SU-DHL-6 (cell line): Measurements from ENCODE around the gene AOC3.

Experiments
- H2AFZ ChIP-seq: fragments of 200-600 bp; sonication (generic); 2 replicates; pipeline ENCODE4 v1.6.1; 2014; ENCODE audit warnings: low read depth, mild to moderate bottlenecking, moderate library complexity, mixed read lengths, antibody characterized with exemption, low read length; ENCODE audit not compliant: severe bottlenecking
- H3F3A ChIP-seq: fragments of 200-600 bp; shearing (Covaris generic); 2 replicates; pipeline ENCODE4 v1.6.0; 2016; ENCODE audit warnings: antibody characterized with exemption, mild to moderate bottlenecking; ENCODE audit not compliant: insufficient read depth
- H3K27ac ChIP-seq: fragments of 200-600 bp; sonication (generic); 2 replicates; pipeline ENCODE4 v1.5.1; 2016; ENCODE audit warnings: low read depth, mild to moderate bottlenecking, low read length, moderate library complexity, mixed read lengths
- H3K27me3 ChIP-seq: fragments of 200-600 bp; sonication (generic), shearing (Covaris generic); 2 replicates; pipeline ENCODE4 v1.6.0; 2014; ENCODE audit warnings: mild to moderate bottlenecking, low read length
- H3K36me3 ChIP-seq: fragments of 200-600 bp; sonication (generic); 2 replicates; pipeline ENCODE4 v1.6.1; 2014; ENCODE audit warnings: mild to moderate bottlenecking, low read length, mixed read lengths
- H3K4me2 ChIP-seq: fragments of 300-600, 200-600 bp; shearing (Covaris generic), sonication (generic); 2 replicates; pipeline ENCODE4 v1.6.0; 2014; ENCODE audit warnings: low read length, low read depth, mild to moderate bottlenecking; ENCODE audit not compliant: poor library complexity, severe bottlenecking
- H3K4me3 ChIP-seq: fragments of 200-600 bp; sonication (generic); 2 replicates; pipeline ENCODE4 v1.5.1; 2014; ENCODE audit warnings: antibody characterized with exemption, low read length, mild to moderate bottlenecking, mixed read lengths; ENCODE audit not compliant: insufficient read depth, poor library complexity, severe bottlenecking
- H3K79me2 ChIP-seq: fragments of 200-600 bp; sonication (generic); 2 replicates; pipeline ENCODE4 v1.6.1; 2014; ENCODE audit warnings: mild to moderate bottlenecking, low read length, moderate library complexity; ENCODE audit not compliant: insufficient read depth
- H3K9ac ChIP-seq: fragments of 200-600 bp; sonication (generic); 2 replicates; pipeline ENCODE4 v1.7.0; 2014; ENCODE audit warnings: mild to moderate bottlenecking, low read length
- H3K9me2 ChIP-seq: fragments of 200-600 bp; sonication (generic); replicated peaks from 2 replicates; pipeline ENCODE4 v1.6.1; 2014; ENCODE audit warnings: low read length; ENCODE audit not compliant: insufficient read depth
- H3K9me3 ChIP-seq: fragments of 200-600 bp; sonication (generic); 2 replicates; pipeline ENCODE4 v1.6.1; 2014; ENCODE audit warnings: low read length, mixed read lengths; ENCODE audit not compliant: insufficient read depth
- H4K20me1 ChIP-seq: fragments of 200-600 bp; sonication (generic); 2 replicates; pipeline ENCODE4 v1.6.1; 2014; ENCODE audit warnings: low read depth, mild to moderate bottlenecking, antibody characterized with exemption, low read length, moderate library complexity, mixed read lengths
- EZH2phosphoT487 ChIP-seq: fragments of 200-600 bp; sonication (generic), shearing (Covaris generic); conservative IDR thresholded peaks from 2 replicates; pipeline ENCODE4 v1.6.1; 2018; ENCODE audit warnings: mild to moderate bottlenecking, antibody characterized with exemption, low read length, moderate library complexity, mixed read lengths
- TF ChIP-seq, protein P1 (sequence below): fragments of 200-600 bp; sonication (generic); IDR thresholded peaks from one replicate; pipeline ENCODE4 v1.5.1; 2017; ENCODE audit warnings: antibody characterized with exemption, mild to moderate bottlenecking, low read length, moderate library complexity; ENCODE audit not compliant: insufficient read depth, poor library complexity, severe bottlenecking

Gene AOC3

DNA sequence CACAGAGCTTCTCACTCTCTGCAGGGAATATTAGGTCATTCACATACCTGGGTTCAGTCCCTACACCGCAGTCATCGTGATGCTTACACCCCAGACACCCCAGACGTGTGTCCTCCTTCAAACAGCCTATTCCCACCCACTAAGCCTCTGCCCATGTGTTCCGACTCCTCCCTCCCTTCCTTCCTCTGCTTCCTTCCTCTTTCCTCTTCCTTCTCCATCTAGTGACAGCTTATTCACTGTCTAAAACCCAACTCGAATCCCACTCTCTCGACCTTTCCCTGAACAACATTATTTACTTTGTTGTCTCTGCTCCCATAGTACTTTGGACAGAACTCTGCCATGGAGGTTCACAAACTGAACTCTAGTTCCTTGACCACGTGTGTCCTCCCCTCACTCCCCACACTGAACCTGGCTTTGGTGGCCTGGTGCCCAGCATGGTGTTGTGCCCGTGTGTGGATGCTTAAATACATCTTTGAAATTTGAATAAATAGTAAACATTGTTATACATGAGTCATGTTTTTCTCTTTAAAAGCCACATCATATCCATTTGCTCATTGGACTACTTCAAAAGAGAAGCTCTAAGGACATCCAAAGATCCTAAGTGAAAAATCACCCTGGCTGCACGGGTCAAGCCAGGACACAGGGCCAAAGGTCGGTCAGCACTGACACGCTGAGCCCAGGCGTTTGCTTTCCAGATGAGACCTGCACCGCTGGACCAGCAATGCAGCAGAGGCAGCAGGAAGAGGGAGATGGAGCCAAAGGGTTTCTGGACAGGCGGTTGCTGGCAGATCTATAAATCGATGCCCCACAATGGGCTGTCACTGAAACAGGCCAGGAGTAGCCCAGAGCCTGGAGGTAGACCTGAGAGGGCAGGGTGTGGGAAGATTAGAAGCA, 35.5 kb downstream of the AOC3 start:
- no peaks in the 10 kb centered on the region for H3K9me3 ChIP-seq
- H3K27ac ChIP-seq = no peak overlapping the region
- H3K27me3 ChIP-seq = no peaks in the 10 kb centered on the region
- H3K79me2 ChIP-seq = no peaks in the 10 kb centered on the region
- TF ChIP-seq, protein P1, sequence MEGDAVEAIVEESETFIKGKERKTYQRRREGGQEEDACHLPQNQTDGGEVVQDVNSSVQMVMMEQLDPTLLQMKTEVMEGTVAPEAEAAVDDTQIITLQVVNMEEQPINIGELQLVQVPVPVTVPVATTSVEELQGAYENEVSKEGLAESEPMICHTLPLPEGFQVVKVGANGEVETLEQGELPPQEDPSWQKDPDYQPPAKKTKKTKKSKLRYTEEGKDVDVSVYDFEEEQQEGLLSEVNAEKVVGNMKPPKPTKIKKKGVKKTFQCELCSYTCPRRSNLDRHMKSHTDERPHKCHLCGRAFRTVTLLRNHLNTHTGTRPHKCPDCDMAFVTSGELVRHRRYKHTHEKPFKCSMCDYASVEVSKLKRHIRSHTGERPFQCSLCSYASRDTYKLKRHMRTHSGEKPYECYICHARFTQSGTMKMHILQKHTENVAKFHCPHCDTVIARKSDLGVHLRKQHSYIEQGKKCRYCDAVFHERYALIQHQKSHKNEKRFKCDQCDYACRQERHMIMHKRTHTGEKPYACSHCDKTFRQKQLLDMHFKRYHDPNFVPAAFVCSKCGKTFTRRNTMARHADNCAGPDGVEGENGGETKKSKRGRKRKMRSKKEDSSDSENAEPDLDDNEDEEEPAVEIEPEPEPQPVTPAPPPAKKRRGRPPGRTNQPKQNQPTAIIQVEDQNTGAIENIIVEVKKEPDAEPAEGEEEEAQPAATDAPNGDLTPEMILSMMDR = no peak
- TF ChIP-seq EZH2phosphoT487 = no peak
- no peaks in the 10 kb centered on the region for H3K36me3 ChIP-seq
- no peak overlapping the region for H3K4me3 ChIP-seq
- H3K9ac ChIP-seq = no peak overlapping the region
- H3K4me2 ChIP-seq = no peak overlapping the region
- no peaks in the 10 kb centered on the region for H3F3A ChIP-seq
- no peak overlapping the region for H2AFZ ChIP-seq
- no peaks in the 10 kb centered on the region for H4K20me1 ChIP-seq
- H3K9me2 ChIP-seq = no peaks in the 10 kb centered on the region

DNA sequence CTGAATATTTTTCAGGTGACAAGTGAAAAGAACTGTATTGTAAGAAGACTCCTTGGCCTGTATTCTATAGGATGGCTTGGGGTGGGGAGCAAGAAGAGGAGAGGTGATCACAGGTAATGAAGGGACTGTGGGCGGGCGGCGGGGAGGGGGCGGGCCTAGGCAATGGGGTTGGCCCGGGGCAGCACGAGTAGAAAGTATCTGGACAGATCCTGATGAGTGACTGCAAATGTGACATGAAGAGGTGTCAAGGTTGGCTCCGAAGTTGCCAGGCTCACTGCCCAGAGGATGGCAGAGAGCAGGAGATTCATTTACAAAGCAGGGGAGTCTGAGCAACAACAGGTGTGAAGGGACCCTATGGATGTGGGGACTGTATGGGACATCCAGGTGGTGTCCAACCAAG, 38.8 kb downstream of the AOC3 start:
- TF ChIP-seq, protein P1 = no peak
- no peak for TF ChIP-seq EZH2phosphoT487
- Histone ChIP-seq H3K9ac (no peak overlapping the region), H3K9me3 (no peaks in the 10 kb centered on the region), H3K9me2 (no peaks in the 10 kb centered on the region), H3K27ac (no peak overlapping the region), H2AFZ (no peak overlapping the region), H3K4me2 (no peak overlapping the region), H3F3A (no peaks in the 10 kb centered on the region), H3K36me3 (no peaks in the 10 kb centered on the region), H3K27me3 (no peaks in the 10 kb centered on the region), H4K20me1 (no peaks in the 10 kb centered on the region), H3K79me2 (no peaks in the 10 kb centered on the region), H3K4me3 (no peak overlapping the region)

DNA sequence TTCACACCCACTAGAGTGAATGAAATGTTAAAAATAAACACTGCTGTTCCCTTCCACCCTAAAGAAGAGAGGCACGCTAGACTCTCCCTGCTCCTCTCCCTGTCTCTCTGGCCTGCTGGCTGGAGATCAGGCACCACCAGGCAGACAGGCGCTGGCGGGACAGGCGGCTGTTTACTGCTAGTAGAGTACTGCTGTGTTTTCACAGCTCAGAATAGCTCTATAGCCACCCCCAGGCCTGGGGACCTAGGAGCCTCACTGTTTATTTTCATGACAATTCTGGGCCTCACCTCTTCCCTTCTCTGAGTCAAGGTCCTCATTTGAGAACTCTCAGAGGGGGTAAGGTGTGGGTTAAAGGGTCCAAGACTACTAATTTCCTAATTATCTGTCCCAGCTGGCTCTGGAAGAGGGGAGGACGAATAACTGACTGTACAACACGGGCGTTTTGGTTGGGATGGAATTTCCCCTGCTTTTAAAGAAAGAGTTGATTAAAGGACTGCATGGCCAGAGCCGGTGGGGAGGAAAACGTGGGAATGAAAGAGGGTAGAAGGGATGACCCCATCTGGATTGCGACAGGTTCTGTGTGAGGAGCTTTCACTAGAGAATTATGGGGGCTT, 40.6 kb downstream of the AOC3 start:
- Histone ChIP-seq H3K79me2 (no peaks in the 10 kb centered on the region), H3F3A (no peaks in the 10 kb centered on the region), H2AFZ (no peak overlapping the region), H3K9ac (no peak overlapping the region), H3K9me3 (no peaks in the 10 kb centered on the region), H3K27ac (no peak overlapping the region), H3K9me2 (no peaks in the 10 kb centered on the region), H3K36me3 (no peaks in the 10 kb centered on the region), H3K27me3 (no peaks in the 10 kb centered on the region), H4K20me1 (no peaks in the 10 kb centered on the region), H3K4me2 (no peak overlapping the region), H3K4me3 (no peak overlapping the region)
- no peak for TF ChIP-seq EZH2phosphoT487
- TF ChIP-seq, protein P1 = no peak
